RKO (cell line): ENCODE results near the gene GCN1.

Source experiments
- DNase-seq: peaks from one replicate; pipeline ENCODE4 v3.0.0-alpha.2; 2016; ENCODE audit warnings: low spot score

Gene GCN1

GRCh38 chr12:120093592-120094355, 100.7 kb downstream of the GCN1 start:
- no peak for DNase-seq

GRCh38 chr12:120093336-120093591, 101.3 kb downstream of the GCN1 start:
- no peak for DNase-seq

GRCh38 chr12:120092551-120093335, 101.8 kb downstream of the GCN1 start:
- DNase-seq: no peak

- no peak for DNase-seq
These were observed 103.0 kb downstream of the GCN1 start for GRCh38 chr12:120091371-120092090.

GRCh38 chr12:120090626-120091295, 103.8 kb downstream of the GCN1 start:
- DNase-seq: no peak

GRCh38 chr12:120090206-120090605, 104.3 kb downstream of the GCN1 start:
- DNase-seq: no peak

GRCh38 chr12:120089796-120090195, 104.7 kb downstream of the GCN1 start:
- no peak for DNase-seq

GRCh38 chr12:120089105-120089504, 105.4 kb downstream of the GCN1 start:
- no peak for DNase-seq

- peak; percentile 99 for DNase-seq
These were observed 107.5 kb downstream of the GCN1 start for GRCh38 chr12:120086801-120087621.

GRCh38 chr12:120085920-120086645, 108.4 kb downstream of the GCN1 start:
- no peak for DNase-seq

- no peak for DNase-seq
These were observed 112.9 kb downstream of the GCN1 start for GRCh38 chr12:120081641-120082040.

- no peak for DNase-seq
These were observed 114.8 kb downstream of the GCN1 start for GRCh38 chr12:120079411-120080400.

GRCh38 chr12:120078868-120079267, 115.6 kb downstream of the GCN1 start:
- no peak for DNase-seq

GRCh38 chr12:120077260-120077659, 117.3 kb downstream of the GCN1 start:
- DNase-seq: no peak
